ENCODE measurements around the gene HELZ2.
"Not testable (repeated sequence)": the region's sequence is repeated elsewhere in the genome, so short reads cannot be mapped to it uniquely, and the experiment has no call there.

HELZ2 gene, protein sequence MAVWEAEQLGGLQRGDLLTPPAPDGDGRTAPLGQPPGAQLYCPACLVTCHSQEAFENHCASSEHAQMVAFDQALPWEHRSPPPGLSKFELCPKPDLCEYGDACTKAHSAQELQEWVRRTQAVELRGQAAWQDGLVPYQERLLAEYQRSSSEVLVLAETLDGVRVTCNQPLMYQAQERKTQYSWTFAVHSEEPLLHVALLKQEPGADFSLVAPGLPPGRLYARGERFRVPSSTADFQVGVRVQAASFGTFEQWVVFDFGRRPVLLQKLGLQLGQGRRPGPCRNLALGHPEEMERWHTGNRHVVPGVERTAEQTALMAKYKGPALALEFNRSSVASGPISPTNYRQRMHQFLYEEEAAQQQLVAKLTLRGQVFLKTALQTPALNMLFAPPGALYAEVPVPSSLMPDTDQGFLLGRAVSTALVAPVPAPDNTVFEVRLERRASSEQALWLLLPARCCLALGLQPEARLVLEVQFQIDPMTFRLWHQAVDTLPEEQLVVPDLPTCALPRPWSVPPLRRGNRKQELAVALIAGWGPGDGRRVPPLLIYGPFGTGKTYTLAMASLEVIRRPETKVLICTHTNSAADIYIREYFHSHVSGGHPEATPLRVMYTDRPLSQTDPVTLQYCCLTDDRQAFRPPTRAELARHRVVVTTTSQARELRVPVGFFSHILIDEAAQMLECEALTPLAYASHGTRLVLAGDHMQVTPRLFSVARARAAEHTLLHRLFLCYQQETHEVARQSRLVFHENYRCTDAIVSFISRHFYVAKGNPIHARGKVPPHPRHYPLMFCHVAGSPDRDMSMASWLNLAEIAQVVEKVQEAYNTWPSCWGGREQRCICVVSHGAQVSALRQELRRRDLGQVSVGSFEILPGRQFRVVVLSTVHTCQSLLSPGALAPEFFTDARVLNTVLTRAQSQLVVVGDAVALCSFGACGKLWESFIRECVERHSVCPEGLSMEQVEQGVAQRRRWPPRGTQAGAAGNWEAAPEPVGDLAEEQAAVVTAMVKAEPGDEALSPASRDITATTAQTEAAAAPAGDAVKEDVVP (N-terminal part only)

DNA sequence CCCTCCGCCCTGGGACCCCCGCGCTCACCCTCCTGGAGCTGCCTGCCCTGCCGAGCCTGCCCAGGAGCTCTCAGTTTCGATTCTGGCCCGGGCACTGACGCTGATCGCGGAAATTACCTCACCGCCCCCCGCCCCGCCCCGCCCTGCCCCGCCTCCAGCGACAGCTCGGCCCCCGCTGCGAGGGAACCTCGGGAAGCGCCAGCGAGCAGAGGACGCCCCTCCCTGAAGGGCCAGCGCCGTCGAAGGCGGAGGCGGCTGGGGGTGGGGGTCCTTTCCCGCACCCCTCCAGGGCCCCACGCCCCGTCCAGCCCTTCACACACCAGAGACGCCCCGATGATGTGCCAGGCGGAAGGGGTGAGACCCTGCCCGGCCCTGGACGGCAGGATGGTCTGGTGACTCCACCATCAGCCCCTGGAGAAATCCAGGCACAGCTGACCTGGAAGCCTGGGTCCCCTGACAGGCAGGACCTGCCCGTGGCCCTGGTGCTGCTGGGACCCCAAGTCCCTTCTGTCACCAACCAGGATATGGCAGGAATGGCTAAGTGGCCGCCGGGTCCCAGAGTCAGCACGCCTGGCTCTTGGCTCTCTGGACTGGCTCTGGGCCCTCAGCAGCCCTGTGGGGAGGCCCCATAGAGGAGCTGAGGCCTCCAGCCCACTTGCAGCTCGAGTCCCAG, at the start of gene HELZ2:
Gene HELZ2, minus strand, starts transcription at position 84 of the 673 bp plus-strand sequence. CDS start 1,854 bp downstream, outside the sequence.
- Mint-ChIP-seq H3K27me3 (peaks cover 3 to 10% of the 10 kb centered on the region in 2 donors), H3K27ac (peak within 1 kb of the TSS; percentile 93), H3K4me1 (peaks cover 8 to 11% of the 10 kb centered on the region in 2 donors), H3K9me3 (no peaks in the 10 kb centered on the region), H3K4me3 (peak within 1 kb of the TSS; percentile 89 to 92), H3K36me3 (peaks cover 0 to 1% of the 10 kb centered on the region in 2 donors)
- DNase-seq, result no peak
- peak; percentile 92 for ATAC-seq (replicated peaks)

DNA sequence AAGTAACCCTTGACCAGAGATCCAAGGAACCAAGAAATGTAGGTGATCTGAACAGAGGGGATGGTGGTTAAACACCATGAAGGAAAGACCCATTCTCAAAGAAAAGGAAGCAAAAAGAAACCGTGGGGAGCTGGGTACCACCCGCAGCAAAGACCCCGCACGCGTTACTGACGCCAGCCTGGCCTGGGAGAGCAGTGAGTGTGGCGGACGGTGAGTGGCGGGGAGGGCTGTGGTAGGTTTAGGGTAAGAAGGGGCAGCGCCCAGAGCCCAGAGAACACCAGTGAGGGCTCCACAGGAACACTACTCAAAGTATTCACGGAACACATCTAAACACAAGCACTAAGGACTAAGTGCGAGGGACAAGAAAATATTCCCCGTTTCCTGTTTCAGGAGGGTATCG, 48.7 kb upstream of the HELZ2 start:
- Mint-ChIP-seq H3K4me1 (peaks cover 31 to 43% of the 10 kb centered on the region in 2 donors), H3K9me3 (no peaks in the 10 kb centered on the region), H3K4me3 (no peak overlapping the region), H3K27me3 (no peaks in the 10 kb centered on the region), H3K36me3 (peaks cover 34 to 42% of the 10 kb centered on the region in 2 donors), H3K27ac (peak overlapping the region; percentile 81)
- no peak for DNase-seq
- no peak for ATAC-seq (replicated peaks)

DNA sequence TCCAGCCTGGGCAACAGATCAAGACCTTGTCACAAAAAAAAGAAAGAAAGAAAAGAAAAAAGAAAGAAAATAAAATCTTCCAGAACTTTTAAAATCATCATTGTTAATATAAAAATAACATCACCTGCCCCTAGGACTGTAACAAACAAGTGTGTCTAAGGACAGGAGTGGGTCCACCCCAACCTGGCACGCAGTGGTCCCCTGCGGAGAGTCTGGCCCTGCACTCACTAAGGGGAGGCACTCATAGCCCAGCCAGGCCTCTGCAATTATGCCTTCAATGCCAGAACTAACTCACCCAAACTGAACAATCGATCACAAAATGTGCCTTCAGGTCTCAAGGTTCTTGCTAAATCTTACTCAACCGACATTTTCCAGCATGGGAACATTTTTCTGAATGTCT, 48.1 kb upstream of the HELZ2 start:
- Mint-ChIP-seq H3K4me3 (no peak overlapping the region), H3K27ac (peak overlapping the region; percentile 69), H3K9me3 (no peaks in the 10 kb centered on the region), H3K27me3 (no peaks in the 10 kb centered on the region), H3K4me1 (peaks cover 34 to 49% of the 10 kb centered on the region in 2 donors), H3K36me3 (peaks cover 36 to 45% of the 10 kb centered on the region in 2 donors)
- ATAC-seq (replicated peaks) (no peak), DNase-seq (no peak)

DNA sequence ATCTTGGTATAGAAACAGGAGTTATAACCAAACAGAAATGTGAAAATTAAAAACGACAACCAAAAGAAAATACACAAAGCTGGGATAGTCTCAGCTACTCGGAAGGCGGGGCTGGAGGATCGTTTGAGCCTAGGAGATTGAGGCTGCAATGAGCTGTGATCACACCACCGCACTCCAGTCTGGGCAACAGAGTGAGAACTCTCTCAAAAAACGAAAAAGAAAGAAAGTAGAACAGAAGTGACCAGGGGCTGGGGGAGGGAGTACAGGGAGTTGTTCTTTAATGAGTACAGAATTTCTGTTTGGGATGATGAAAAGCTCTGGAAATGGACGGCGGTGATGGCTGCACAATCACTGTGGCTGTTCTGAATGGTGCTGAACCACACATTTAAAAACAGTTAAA, 47.0 kb upstream of the HELZ2 start:
- peaks cover 37 to 55% of the 10 kb centered on the region in 2 donors for H3K4me1 Mint-ChIP-seq
- ATAC-seq (replicated peaks) (no peak), DNase-seq (no peak)
- no peaks in the 10 kb centered on the region for H3K9me3 Mint-ChIP-seq
- H3K27ac Mint-ChIP-seq, result no peak overlapping the region
- H3K4me3 Mint-ChIP-seq, result no peak overlapping the region
- peaks cover 46 to 55% of the 10 kb centered on the region in 2 donors for H3K36me3 Mint-ChIP-seq
- no peaks in the 10 kb centered on the region for H3K27me3 Mint-ChIP-seq

- Mint-ChIP-seq H3K27me3 (no peaks in the 10 kb centered on the region), H3K4me1 (peaks cover 33 to 46% of the 10 kb centered on the region in 2 donors), H3K4me3 (no peak overlapping the region), H3K27ac (no peak overlapping the region), H3K9me3 (peaks cover 5% of the 10 kb centered on the region in 2 donors), H3K36me3 (peaks cover 46 to 58% of the 10 kb centered on the region in 2 donors)
- ATAC-seq (replicated peaks) (no peak), DNase-seq (no peak)
Observed at GRCh38 chr20:63619505-63619904, 45.5 kb upstream of the HELZ2 start.

GRCh38 chr20:63619086-63619485, 45.0 kb upstream of the HELZ2 start:
- Mint-ChIP-seq H3K27me3 (no peaks in the 10 kb centered on the region), H3K27ac (no peak overlapping the region), H3K4me3 (no peak overlapping the region), H3K36me3 (peaks cover 46 to 60% of the 10 kb centered on the region in 2 donors), H3K9me3 (peaks cover 5% of the 10 kb centered on the region in 2 donors), H3K4me1 (peaks cover 31 to 42% of the 10 kb centered on the region in 2 donors)
- no peak for DNase-seq
- ATAC-seq (replicated peaks), result no peak

DNA sequence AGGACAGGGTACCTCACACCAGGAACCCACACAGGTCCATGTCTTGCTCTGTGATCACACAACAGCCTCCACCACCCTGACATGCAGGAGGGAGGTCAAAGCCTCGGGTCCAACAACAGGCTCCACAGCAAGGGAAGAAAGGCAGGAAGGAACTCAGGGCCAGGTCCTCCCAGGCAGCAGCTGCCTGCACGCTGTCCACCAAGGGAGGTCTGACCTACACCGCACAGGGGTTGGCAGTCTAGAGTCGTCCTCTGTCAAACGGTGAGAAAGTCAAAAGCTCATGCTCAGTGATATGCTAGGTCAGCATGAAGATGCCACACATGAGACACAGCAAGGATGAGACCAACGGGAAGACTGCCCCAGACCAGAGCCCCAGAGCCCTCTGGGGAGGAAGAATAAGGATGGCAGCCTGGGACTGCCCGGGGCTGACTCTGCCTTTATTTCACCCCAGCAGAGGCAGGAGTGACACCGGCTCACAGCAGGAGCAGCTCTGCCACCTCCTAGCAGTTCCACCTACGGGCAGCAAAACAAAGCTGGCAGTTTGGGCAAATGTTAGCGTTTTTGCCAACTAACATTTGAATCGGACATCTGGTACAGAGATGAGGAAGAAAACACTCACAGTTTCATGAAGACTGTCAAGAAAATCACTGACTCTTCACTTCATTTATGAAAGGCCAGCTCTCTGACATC, 44.4 kb upstream of the HELZ2 start:
- H3K27me3 Mint-ChIP-seq, result no peaks in the 10 kb centered on the region
- DNase-seq (no peak), ATAC-seq (replicated peaks) (no peak)
- peak overlapping the region in 1 of 2 donors; percentile 13 for H3K4me3 Mint-ChIP-seq
- peaks cover 31 to 46% of the 10 kb centered on the region in 2 donors for H3K4me1 Mint-ChIP-seq
- peaks cover 50 to 64% of the 10 kb centered on the region in 2 donors for H3K36me3 Mint-ChIP-seq
- peak overlapping the region; percentile 65 for H3K27ac Mint-ChIP-seq
- H3K9me3 Mint-ChIP-seq, result peaks cover 5% of the 10 kb centered on the region in 2 donors

DNA sequence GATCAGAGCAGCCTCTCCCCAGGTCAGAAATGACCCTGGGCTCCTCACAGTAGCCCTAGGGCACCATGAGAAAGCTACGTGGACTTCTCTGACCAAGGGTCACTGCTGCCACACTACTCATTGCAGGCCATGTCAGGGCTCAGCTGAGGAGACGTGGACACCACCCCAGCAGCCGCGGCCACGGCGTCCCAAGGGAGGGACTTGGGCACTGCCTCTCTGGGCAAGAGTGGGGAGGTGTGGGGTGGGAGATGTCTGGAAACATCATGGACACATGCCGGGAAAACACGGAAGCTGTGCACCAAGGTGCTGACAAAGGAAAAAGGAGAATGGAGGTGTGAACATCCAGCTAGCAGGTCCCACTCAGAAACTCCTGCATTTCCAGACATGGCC, 43.8 kb upstream of the HELZ2 start:
- H3K4me1 Mint-ChIP-seq, result peaks cover 31 to 44% of the 10 kb centered on the region in 2 donors
- H3K36me3 Mint-ChIP-seq, result peaks cover 53 to 65% of the 10 kb centered on the region in 2 donors
- peaks cover 5% of the 10 kb centered on the region in 2 donors for H3K9me3 Mint-ChIP-seq
- no peak for DNase-seq
- H3K27me3 Mint-ChIP-seq, result no peaks in the 10 kb centered on the region
- no peak for ATAC-seq (replicated peaks)
- H3K27ac Mint-ChIP-seq, result peak overlapping the region; percentile 51
- H3K4me3 Mint-ChIP-seq, result no peak overlapping the region

GRCh38 chr20:63617092-63617875, 43.2 kb upstream of the HELZ2 start:
- DNase-seq (no peak), ATAC-seq (replicated peaks) (peak in 1 of 2 donors; percentile 60)
- peaks cover 5% of the 10 kb centered on the region in 2 donors for H3K9me3 Mint-ChIP-seq
- peak overlapping the region; percentile 65 for H3K27ac Mint-ChIP-seq
- no peaks in the 10 kb centered on the region for H3K27me3 Mint-ChIP-seq
- peak overlapping the region in 1 of 2 donors; percentile 62 for H3K4me3 Mint-ChIP-seq
- peaks cover 25 to 38% of the 10 kb centered on the region in 2 donors for H3K4me1 Mint-ChIP-seq
- H3K36me3 Mint-ChIP-seq, result peaks cover 48 to 64% of the 10 kb centered on the region in 2 donors

DNA sequence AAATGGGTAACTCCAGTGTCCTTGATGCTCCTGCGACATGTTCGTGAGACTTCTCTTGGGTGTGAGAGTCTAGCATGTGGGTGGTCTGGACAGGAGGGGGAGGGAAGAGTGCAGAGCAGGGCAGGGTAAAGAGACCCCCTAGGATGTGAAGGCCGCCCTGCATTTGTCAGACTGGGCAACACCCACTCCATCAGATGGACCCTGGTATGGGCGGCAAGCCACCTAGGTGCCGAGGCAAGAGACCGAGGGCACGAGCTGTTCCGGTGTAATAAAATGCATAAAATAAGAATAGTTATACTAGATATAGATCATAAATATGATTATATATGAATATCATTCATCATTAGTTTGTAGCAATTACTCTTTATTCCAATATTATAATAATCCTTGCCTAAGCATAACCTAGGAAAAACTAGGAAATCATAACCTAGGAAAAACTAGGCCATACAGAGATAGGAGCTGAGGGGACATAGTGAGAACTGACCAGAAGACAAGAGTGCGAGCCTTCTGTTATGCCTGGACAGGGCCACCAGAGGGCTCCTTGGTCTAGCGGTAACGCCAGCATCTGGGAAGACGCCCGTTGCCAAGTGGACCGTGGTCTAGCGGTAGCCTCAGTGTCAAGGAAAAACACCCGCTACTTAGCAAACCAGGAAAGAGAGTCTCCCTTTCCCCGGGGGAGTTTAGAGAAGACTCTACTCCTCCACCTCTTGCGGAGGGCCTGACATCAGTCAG, 40.0 kb upstream of the HELZ2 start:
- ATAC-seq (replicated peaks); H3K4me3 Mint-ChIP-seq; H3K9me3 Mint-ChIP-seq; H3K27me3 Mint-ChIP-seq; H3K27ac Mint-ChIP-seq; DNase-seq: not testable (repeated sequence)
- Mint-ChIP-seq H3K36me3 (peaks cover 41 to 56% of the 10 kb centered on the region in 2 donors), H3K4me1 (peaks cover 12 to 27% of the 10 kb centered on the region in 2 donors)

GRCh38 chr20:63612276-63612931, 38.4 kb upstream of the HELZ2 start:
- peak overlapping the region; percentile 42 for H3K27ac Mint-ChIP-seq
- peaks cover 5% of the 10 kb centered on the region in 2 donors for H3K9me3 Mint-ChIP-seq
- peaks cover 9 to 24% of the 10 kb centered on the region in 2 donors for H3K4me1 Mint-ChIP-seq
- ATAC-seq (replicated peaks) (no peak), DNase-seq (no peak)
- no peak overlapping the region for H3K4me3 Mint-ChIP-seq
- peaks cover 35 to 50% of the 10 kb centered on the region in 2 donors for H3K36me3 Mint-ChIP-seq
- no peaks in the 10 kb centered on the region for H3K27me3 Mint-ChIP-seq

GRCh38 chr20:63611646-63612045, 37.6 kb upstream of the HELZ2 start:
- Mint-ChIP-seq H3K36me3 (peaks cover 32 to 47% of the 10 kb centered on the region in 2 donors), H3K27me3 (no peaks in the 10 kb centered on the region), H3K9me3 (peaks cover 5% of the 10 kb centered on the region in 2 donors), H3K4me1 (peaks cover 8 to 21% of the 10 kb centered on the region in 2 donors), H3K4me3 (no peak overlapping the region), H3K27ac (no peak overlapping the region)
- no peak for ATAC-seq (replicated peaks)
- no peak for DNase-seq
